Measurements from ENCODE around the gene MRGPRD.

MRGPRD gene

GRCh38 chr11:68970921-68971636 is 9.7 kb downstream of the MRGPRD start:
- TF ChIP-seq TARDBP (IDR thresholded peaks at IDR 0.05) (no peak), CTBP1 (IDR thresholded peaks at IDR 0.05; ENCODE audit: borderline replicate concordance) (no peak), SUZ12 (IDR thresholded peaks at IDR 0.05) (no peak)
- ChIA-PET CTCF (no interaction called here), POLR2A (no interaction called here)
- no peak for DNase-seq (ENCODE audit: extremely low spot score)

DNA sequence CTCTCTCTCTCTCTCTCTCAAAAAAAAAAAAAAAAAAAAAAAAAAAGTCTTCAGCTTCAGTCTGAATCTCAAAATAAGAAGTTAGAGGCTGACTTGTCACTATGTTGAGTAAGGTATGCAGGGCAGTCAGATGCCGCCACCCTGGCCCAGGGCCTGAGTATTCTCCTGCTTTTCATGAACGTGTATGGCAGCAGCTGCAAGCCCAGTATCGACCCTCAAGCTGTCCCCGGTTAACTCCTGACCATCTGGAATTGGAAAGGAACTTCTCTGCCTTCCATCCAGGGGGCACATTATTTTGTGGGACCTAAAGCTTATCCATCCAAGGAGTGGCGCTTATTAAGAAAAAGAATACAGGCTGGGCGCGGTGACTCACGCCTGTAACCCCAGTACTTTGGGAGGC is 11.4 kb downstream of the MRGPRD start:
- ChIA-PET CTCF (no interaction called here), POLR2A (no interaction called here)
- no peak for TF ChIP-seq SP1 (IDR thresholded peaks at IDR 0.05)
- TF ChIP-seq FOXK2 (IDR thresholded peaks at IDR 0.05): no peak
- TF ChIP-seq FOXM1 (IDR thresholded peaks at IDR 0.05; ENCODE audit: borderline replicate concordance): no peak
- TF ChIP-seq ZNF384 (IDR thresholded peaks at IDR 0.05): no peak
- no peak for TF ChIP-seq NFRKB (IDR thresholded peaks at IDR 0.05)
- TF ChIP-seq HDGF (IDR thresholded peaks at IDR 0.05; ENCODE audit: borderline replicate concordance): no peak
- TF ChIP-seq CTBP1 (IDR thresholded peaks at IDR 0.05; ENCODE audit: borderline replicate concordance): no peak
- no peak for TF ChIP-seq ELF4 (IDR thresholded peaks at IDR 0.05)
- TF ChIP-seq TARDBP (IDR thresholded peaks at IDR 0.05): no peak
- no peak for TF ChIP-seq ARNT (IDR thresholded peaks at IDR 0.05)
- no peak for DNase-seq (ENCODE audit: extremely low spot score)

DNA sequence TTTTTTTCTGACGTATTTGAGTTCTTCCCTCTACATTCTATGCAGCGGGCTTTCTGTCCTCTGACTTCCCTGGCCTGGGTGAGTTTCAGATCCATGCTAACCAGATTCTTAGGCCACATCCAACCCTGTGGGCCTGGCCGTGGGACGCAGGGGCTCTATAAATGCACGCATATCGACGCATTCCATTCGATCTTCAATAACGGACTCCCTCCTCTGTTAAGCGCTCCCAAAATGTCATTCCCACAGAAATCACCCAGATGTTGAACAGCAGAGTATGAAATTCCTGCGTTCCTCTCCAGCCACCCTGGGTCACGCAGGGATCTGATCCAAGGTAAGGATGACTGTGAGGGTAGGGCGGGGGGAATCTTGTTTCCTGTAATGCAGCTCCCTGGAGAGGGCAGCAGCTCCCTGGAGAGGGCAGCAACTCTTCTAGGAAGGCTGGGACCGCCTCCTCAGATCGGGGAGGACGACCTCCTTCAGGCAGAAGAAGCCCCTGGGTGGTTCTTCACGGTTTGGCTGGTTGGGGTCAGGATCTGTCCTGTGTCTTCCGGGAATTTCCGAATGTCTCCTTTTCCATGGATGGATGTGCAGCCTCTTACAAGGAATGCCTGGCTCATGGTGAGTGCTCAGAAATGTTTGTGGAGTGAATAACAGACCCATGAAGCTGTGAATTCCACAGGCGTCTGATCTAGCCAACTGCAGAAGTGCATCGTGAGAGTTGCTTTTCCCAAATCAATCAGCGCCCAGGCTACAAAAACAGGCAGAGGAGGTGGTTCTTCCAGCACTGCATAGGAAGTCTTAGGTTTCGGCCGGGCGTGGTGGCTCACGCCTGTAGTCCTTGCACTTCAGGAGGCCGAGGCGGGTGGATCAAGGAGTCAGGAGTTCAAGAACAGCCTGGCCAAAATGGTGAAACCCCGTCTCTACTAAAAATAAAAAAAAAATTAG is 12.2 kb downstream of the MRGPRD start:
- POLR2A ChIA-PET: no interaction called here
- TF ChIP-seq HDGF (IDR thresholded peaks at IDR 0.05; ENCODE audit: borderline replicate concordance) (no peak), FOXA1 (IDR thresholded peaks at IDR 0.05) (no peak), BHLHE40 (IDR thresholded peaks at IDR 0.05; ENCODE audit: borderline replicate concordance) (no peak)
- TF ChIP-seq, protein P1, sequence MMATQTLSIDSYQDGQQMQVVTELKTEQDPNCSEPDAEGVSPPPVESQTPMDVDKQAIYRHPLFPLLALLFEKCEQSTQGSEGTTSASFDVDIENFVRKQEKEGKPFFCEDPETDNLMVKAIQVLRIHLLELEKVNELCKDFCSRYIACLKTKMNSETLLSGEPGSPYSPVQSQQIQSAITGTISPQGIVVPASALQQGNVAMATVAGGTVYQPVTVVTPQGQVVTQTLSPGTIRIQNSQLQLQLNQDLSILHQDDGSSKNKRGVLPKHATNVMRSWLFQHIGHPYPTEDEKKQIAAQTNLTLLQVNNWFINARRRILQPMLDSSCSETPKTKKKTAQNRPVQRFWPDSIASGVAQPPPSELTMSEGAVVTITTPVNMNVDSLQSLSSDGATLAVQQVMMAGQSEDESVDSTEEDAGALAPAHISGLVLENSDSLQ (IDR thresholded peaks at IDR 0.05): no peak
- CTCF ChIA-PET: no interaction called here
- DNase-seq (ENCODE audit: extremely low spot score): no peak

- TF ChIP-seq BHLHE40 (IDR thresholded peaks at IDR 0.05; ENCODE audit: borderline replicate concordance) (no peak), LEF1 (IDR thresholded peaks at IDR 0.05; ENCODE audit: borderline replicate concordance) (no peak), FOXK2 (IDR thresholded peaks at IDR 0.05) (no peak), TARDBP (IDR thresholded peaks at IDR 0.05) (no peak), ELF4 (IDR thresholded peaks at IDR 0.05) (no peak), ARNT (IDR thresholded peaks at IDR 0.05) (no peak), FOXM1 (IDR thresholded peaks at IDR 0.05; ENCODE audit: borderline replicate concordance) (no peak), CTBP1 (IDR thresholded peaks at IDR 0.05; ENCODE audit: borderline replicate concordance) (no peak), L3MBTL2 (conservative IDR thresholded peaks at IDR 0.05) (no peak), HDGF (IDR thresholded peaks at IDR 0.05; ENCODE audit: borderline replicate concordance) (no peak), SP1 (IDR thresholded peaks at IDR 0.05) (no peak), SUZ12 (IDR thresholded peaks at IDR 0.05) (no peak), NFRKB (IDR thresholded peaks at IDR 0.05) (no peak), ZNF384 (IDR thresholded peaks at IDR 0.05) (no peak), FOXA1 (IDR thresholded peaks at IDR 0.05) (no peak)
- TF ChIP-seq, protein P1 (IDR thresholded peaks at IDR 0.05): no peak
- no peak for DNase-seq (ENCODE audit: extremely low spot score)
- CTCF ChIA-PET: no interaction called here
- POLR2A ChIA-PET: no interaction called here
Observed at GRCh38 chr11:68966894-68967780, 13.6 kb downstream of the MRGPRD start.

DNA sequence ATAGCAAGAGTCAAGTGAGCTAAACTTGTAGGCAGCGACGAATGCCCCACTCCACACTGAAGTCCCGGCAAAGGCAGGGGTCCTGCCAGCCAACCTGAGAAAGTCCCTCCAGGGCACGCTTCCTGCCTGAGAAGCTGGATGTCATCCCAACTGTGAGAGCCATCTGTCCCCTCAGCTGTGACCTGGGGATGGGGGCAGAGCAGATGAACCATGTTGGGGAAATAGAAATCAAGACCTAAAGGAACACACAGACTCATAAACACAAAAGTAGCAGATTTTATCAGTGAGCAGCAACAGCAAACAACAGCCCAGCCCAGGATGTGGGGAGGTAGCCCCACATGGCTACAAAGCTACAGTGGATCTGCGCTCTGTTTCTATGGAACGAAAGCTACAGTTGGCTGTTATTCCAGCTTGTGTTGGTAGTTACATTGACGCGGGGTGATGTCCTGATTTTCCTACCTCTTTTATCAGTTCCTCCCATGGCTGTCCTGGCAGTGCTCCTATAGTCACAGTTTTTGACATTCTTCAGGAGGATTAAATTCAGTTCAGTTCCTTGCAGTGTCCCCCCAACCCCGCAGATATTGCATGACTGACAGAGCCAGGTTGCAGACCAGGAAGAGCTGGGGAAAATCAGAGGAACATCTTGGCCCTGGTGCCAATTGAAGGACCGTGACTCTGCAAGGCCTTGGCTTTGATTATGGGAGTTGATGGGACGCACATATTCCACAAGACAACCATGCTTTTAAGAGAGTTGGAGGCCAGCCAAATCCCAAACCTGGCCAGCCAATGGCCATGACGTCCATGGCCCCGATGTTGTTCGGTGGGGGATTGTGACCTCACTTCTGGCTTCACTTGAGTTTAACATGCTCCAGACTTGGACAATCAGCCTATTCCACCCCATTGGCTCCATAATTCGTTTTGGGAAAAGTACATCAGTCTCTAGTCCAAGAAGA is 14.6 kb downstream of the MRGPRD start:
- no peak for DNase-seq (ENCODE audit: extremely low spot score)
- no peak for TF ChIP-seq BHLHE40 (IDR thresholded peaks at IDR 0.05; ENCODE audit: borderline replicate concordance)
- TF ChIP-seq ELF4 (IDR thresholded peaks at IDR 0.05): no peak
- no peak for TF ChIP-seq LEF1 (IDR thresholded peaks at IDR 0.05; ENCODE audit: borderline replicate concordance)
- TF ChIP-seq FOXK2 (IDR thresholded peaks at IDR 0.05): no peak
- CTCF ChIA-PET: no interaction called here
- POLR2A ChIA-PET: no interaction called here

GRCh38 chr11:68963779-68964178 is 17.0 kb downstream of the MRGPRD start:
- DNase-seq (ENCODE audit: extremely low spot score): peak; percentile 26
- CTCF ChIA-PET: no interaction called here
- POLR2A ChIA-PET: no interaction called here
- TF ChIP-seq LEF1 (IDR thresholded peaks at IDR 0.05; ENCODE audit: borderline replicate concordance) (no peak), FOXA1 (IDR thresholded peaks at IDR 0.05) (no peak), NFRKB (IDR thresholded peaks at IDR 0.05) (no peak), SP1 (IDR thresholded peaks at IDR 0.05) (no peak), FOXM1 (IDR thresholded peaks at IDR 0.05; ENCODE audit: borderline replicate concordance) (no peak), BHLHE40 (IDR thresholded peaks at IDR 0.05; ENCODE audit: borderline replicate concordance) (no peak), ARNT (IDR thresholded peaks at IDR 0.05) (no peak)
- TF ChIP-seq, protein P1 (IDR thresholded peaks at IDR 0.05): no peak

Data from HEK293T (cell line).